Measurements from ENCODE around the gene CCNF. TPM values are rescaled to one million over a fixed set of nuclear protein-coding genes. Genes with fewer than 3 reads are reported as not detected.

CCNF gene
- total and polyA plus RNA-seq, 5 donors from 2014 or later: 3.3 to 6.9 (median 6.6) TPM

DNA sequence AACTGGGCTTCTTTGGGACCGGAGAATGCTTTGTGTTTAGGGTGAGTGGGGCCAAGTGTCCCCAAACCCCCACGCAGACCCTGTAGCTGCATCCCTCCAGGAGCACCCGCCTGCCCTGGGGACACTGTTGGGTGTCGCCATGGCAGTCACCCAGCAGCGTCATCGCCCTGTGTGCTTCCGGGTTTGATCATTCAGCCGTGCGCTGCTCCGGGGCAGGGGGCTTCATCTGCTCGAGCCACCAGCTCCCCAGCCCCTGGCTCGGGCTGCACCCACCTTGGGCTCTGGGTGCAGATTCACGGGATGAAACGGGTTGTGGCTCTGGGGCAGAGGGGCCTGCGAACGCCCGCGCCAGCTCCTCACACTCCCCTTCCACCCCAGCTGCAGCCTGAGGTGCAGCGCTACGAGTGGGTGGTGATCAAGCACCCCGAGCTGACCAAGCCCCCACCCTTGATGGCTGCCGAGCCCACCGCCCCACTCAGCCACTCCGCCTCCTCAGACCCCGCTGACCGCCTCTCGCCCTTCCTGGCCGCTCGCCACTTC, 70.7 kb downstream of the CCNF start:
- Histone ChIP-seq H3K36me3 (ENCODE audit: control insufficient read depth, insufficient read depth, low read length) (peaks cover 3% of the 10 kb centered on the region), H3K27ac (ENCODE audit: insufficient read depth, low read length, poor library complexity, severe bottlenecking) (no peak overlapping the region), H3K9me3 (ENCODE audit: control insufficient read depth in 2 of 2, low read length in 2 of 2) (no peaks in the 10 kb centered on the region), H3K4me3 (ENCODE audit: low read depth, low read length) (no peak overlapping the region), H3K4me1 (ENCODE audit: control insufficient read depth, insufficient read depth, low read length, poor library complexity, severe bottlenecking) (peaks cover 5% of the 10 kb centered on the region), H3K27me3 (ENCODE audit: control insufficient read depth, insufficient read depth, low read length) (no peaks in the 10 kb centered on the region)
- Mint-ChIP-seq H3K36me3 (no peaks in the 10 kb centered on the region), H3K9me3 (peaks cover 0 to 2% (median 0%) of the 10 kb centered on the region in 7 donors), H3K27ac (no peak overlapping the region), H3K27me3 (no peaks in the 10 kb centered on the region), H3K4me3 (peak overlapping the region in 1 of 4 donors; percentile 43), H3K4me1 (peaks cover 0 to 2% (median 1%) of the 10 kb centered on the region in 4 donors)
- DNase-seq (no peak), ATAC-seq (ENCODE audit: low read depth in 2 of 2) (no peak)

DNA sequence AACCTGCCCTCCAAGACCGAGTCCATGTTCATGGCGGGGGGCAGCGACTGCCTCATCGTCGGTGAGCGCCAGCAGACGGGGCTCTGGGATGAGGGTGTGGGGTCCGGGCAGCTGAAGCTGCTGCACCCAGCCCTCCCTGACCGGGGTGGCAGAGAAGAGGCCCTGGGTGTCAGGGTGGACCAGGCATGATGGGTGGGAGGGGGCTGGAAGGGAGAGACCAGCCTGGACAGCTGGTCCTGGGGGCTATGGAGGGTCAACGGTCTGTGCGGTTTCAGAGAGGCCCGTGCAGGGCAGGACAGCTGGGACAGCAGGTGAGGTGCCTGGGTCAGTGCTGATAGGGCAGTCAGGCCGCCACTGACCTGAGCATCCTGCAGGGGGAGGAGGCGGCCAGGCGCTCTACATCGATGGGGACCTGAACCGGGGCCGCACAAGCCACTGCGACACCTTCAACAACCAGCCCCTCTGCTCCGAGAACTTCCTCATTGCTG, 71.2 kb downstream of the CCNF start:
- Mint-ChIP-seq H3K27ac (no peak overlapping the region), H3K27me3 (no peaks in the 10 kb centered on the region), H3K4me1 (peaks cover 0 to 2% (median 1%) of the 10 kb centered on the region in 4 donors), H3K4me3 (no peak overlapping the region), H3K36me3 (no peaks in the 10 kb centered on the region), H3K9me3 (peaks cover 0 to 2% (median 0%) of the 10 kb centered on the region in 7 donors)
- no peak overlapping the region for H3K27ac ChIP-seq (ENCODE audit: insufficient read depth, low read length, poor library complexity, severe bottlenecking)
- no peaks in the 10 kb centered on the region for H3K27me3 ChIP-seq (ENCODE audit: control insufficient read depth, insufficient read depth, low read length)
- H3K9me3 ChIP-seq (ENCODE audit: control insufficient read depth in 2 of 2, low read length in 2 of 2): no peaks in the 10 kb centered on the region
- H3K4me3 ChIP-seq (ENCODE audit: low read depth, low read length): no peak overlapping the region
- ATAC-seq (ENCODE audit: low read depth in 2 of 2) (no peak), DNase-seq (no peak)
- peaks cover 5% of the 10 kb centered on the region for H3K4me1 ChIP-seq (ENCODE audit: control insufficient read depth, insufficient read depth, low read length, poor library complexity, severe bottlenecking)
- H3K36me3 ChIP-seq (ENCODE audit: control insufficient read depth, insufficient read depth, low read length): peaks cover 3% of the 10 kb centered on the region

DNA sequence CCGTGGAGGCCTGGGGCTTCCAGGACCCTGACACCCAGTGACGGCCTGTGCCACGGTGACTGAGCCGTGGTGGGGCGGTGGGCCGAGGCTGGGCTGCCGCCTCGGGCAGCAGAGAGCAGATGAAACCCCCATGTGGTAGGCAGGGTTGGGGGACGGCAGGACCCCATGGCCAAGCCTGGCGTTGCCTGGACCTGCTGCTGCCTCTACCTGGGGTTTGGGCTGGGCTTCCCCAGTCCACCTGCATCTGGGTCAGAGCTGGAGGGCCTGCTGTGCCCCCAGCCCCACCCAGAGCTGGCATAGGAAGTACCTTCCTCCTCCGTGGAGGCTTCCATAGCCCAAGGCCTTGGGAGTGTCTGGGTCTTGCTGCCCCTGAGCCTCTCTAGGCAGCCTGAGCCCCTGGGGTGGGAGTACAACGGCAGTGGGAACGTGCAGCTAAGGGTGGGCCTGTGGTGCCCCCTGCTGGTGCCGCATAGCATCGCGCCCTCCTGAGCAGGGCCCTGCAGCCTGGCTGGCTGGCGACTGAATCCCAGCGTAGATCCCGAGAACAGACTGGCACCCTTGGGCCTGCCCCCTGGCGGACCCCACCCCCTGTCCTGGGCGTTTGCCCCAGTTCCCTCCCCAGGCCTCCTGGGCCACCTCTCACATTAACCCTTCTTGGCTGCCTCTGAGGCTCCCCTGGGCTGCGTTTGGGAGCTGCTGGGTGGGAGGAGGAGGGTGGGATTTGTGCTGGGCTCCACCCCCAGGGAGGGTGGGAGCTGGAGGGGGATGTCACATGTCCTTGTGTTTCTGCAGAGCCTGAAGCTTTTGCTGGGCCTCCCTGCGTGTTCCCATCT, 71.9 kb downstream of the CCNF start:
- DNase-seq (peak; percentile 67 to 77 (median 76)), ATAC-seq (ENCODE audit: low read depth in 2 of 2) (peak; percentile 85 to 87)
- Histone ChIP-seq H3K27ac (ENCODE audit: insufficient read depth, low read length, poor library complexity, severe bottlenecking) (no peak overlapping the region), H3K9me3 (ENCODE audit: control insufficient read depth in 2 of 2, low read length in 2 of 2) (no peaks in the 10 kb centered on the region), H3K36me3 (ENCODE audit: control insufficient read depth, insufficient read depth, low read length) (peaks cover 3% of the 10 kb centered on the region), H3K4me1 (ENCODE audit: control insufficient read depth, insufficient read depth, low read length, poor library complexity, severe bottlenecking) (peaks cover 5% of the 10 kb centered on the region), H3K4me3 (ENCODE audit: low read depth, low read length) (no peak overlapping the region), H3K27me3 (ENCODE audit: control insufficient read depth, insufficient read depth, low read length) (no peaks in the 10 kb centered on the region)
- peaks cover 0 to 2% (median 1%) of the 10 kb centered on the region in 4 donors for H3K4me1 Mint-ChIP-seq
- no peaks in the 10 kb centered on the region for H3K36me3 Mint-ChIP-seq
- peaks cover 0 to 2% (median 0%) of the 10 kb centered on the region in 7 donors for H3K9me3 Mint-ChIP-seq
- H3K27ac Mint-ChIP-seq: no peak overlapping the region
- H3K27me3 Mint-ChIP-seq: no peaks in the 10 kb centered on the region
- no peak overlapping the region for H3K4me3 Mint-ChIP-seq

DNA sequence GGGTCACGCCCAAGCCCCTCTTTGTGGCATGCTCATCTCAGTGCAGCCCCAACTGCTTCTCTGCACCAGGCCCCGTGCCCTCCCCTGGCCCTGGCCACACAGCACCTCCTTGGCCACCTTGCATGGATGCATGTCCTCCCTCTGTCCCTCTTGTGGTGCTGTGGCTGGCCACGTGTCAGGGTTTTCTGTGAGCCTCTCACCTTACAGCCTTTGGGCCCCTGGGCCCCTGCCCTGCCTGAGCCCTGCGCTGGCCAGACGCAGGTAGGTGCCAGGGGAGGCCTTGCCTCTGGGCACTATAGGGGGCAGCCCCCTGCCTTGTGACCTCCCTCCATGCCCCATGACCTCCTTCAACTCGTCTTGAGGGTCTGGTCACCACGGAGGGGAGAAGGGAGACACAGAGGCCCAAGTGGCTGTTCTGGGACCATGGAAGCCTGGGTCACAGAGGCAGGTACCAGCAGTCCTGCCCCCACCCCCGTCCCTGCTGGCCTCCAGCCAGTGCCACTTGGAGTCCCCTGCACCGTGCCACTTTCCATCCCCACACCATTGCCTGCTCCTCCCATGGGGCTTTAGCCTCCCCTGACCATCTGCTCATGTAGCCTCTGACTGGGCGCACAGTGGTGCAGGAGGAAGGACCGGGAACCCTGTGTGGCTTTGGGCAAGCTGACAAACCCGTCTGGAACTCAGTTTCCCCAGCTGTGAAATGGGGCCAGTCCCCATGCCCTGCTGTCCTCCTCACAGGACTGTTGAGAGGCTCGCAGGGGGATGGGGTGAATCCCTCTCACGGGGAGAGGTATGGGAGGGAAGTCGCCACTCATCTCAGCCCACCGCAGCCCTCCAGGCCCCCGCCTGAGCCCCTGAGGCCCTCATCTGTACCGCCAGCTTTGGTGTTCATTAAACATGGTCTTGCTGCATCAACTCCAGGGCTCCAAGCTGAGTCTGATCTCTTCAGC, 73.0 kb downstream of the CCNF start:
- no peaks in the 10 kb centered on the region for H3K27me3 ChIP-seq (ENCODE audit: control insufficient read depth, insufficient read depth, low read length)
- Mint-ChIP-seq H3K4me3 (peak overlapping the region in 1 of 4 donors; percentile 8), H3K27ac (no peak overlapping the region)

DNA sequence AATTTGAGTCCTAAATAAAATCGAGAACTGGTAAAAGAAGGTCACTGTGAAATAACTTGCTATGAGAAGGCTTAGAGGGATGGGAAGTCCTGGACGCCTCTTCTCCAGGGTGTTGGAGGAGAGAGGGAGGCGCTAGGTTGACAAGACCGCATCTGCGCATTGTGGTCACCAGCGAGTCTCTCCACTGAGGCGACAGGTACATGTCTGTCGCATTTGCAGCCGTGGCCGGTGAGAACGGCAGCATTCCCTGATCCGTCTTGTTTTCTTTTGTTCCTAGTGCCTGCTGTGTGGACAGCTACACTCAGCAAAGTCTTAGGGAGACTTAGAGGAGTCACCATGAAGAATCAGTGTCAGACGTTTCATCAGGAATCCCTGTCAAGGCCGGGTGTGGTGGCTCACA, 76.4 kb downstream of the CCNF start:
- no peaks in the 10 kb centered on the region for H3K27me3 ChIP-seq (ENCODE audit: control insufficient read depth, insufficient read depth, low read length)
- DNase-seq (no peak), ATAC-seq (ENCODE audit: low read depth in 2 of 2) (no peak)
- no peak overlapping the region for H3K4me3 ChIP-seq (ENCODE audit: low read depth, low read length)
- no peak overlapping the region for H3K27ac Mint-ChIP-seq
- no peaks in the 10 kb centered on the region for H3K9me3 ChIP-seq (ENCODE audit: control insufficient read depth in 2 of 2, low read length in 2 of 2)
- no peaks in the 10 kb centered on the region for H3K36me3 ChIP-seq (ENCODE audit: control insufficient read depth, insufficient read depth, low read length)
- no peaks in the 10 kb centered on the region for H3K27me3 Mint-ChIP-seq
- no peak overlapping the region for H3K27ac ChIP-seq (ENCODE audit: insufficient read depth, low read length, poor library complexity, severe bottlenecking)
- H3K36me3 Mint-ChIP-seq: no peaks in the 10 kb centered on the region
- H3K4me1 ChIP-seq (ENCODE audit: control insufficient read depth, insufficient read depth, low read length, poor library complexity, severe bottlenecking): peaks cover 5% of the 10 kb centered on the region
- no peak overlapping the region for H3K4me3 Mint-ChIP-seq
- H3K4me1 Mint-ChIP-seq: peaks cover 0 to 2% (median 0%) of the 10 kb centered on the region in 4 donors
- no peaks in the 10 kb centered on the region for H3K9me3 Mint-ChIP-seq

More for the DNA sequence above, 73.0 kb downstream of the CCNF start:
- H3K36me3 ChIP-seq (ENCODE audit: control insufficient read depth, insufficient read depth, low read length): no peaks in the 10 kb centered on the region
- no peaks in the 10 kb centered on the region for H3K9me3 ChIP-seq (ENCODE audit: control insufficient read depth in 2 of 2, low read length in 2 of 2)
- no peak overlapping the region for H3K27ac ChIP-seq (ENCODE audit: insufficient read depth, low read length, poor library complexity, severe bottlenecking)
- H3K4me1 ChIP-seq (ENCODE audit: control insufficient read depth, insufficient read depth, low read length, poor library complexity, severe bottlenecking): peaks cover 5% of the 10 kb centered on the region
- no peak overlapping the region for H3K4me3 ChIP-seq (ENCODE audit: low read depth, low read length)
- Mint-ChIP-seq H3K36me3 (no peaks in the 10 kb centered on the region), H3K9me3 (peaks cover 0 to 2% (median 0%) of the 10 kb centered on the region in 7 donors), H3K4me1 (peaks cover 0 to 2% (median 1%) of the 10 kb centered on the region in 4 donors), H3K27me3 (no peaks in the 10 kb centered on the region)
- DNase-seq (no peak), ATAC-seq (ENCODE audit: low read depth in 2 of 2) (no peak)

DNA sequence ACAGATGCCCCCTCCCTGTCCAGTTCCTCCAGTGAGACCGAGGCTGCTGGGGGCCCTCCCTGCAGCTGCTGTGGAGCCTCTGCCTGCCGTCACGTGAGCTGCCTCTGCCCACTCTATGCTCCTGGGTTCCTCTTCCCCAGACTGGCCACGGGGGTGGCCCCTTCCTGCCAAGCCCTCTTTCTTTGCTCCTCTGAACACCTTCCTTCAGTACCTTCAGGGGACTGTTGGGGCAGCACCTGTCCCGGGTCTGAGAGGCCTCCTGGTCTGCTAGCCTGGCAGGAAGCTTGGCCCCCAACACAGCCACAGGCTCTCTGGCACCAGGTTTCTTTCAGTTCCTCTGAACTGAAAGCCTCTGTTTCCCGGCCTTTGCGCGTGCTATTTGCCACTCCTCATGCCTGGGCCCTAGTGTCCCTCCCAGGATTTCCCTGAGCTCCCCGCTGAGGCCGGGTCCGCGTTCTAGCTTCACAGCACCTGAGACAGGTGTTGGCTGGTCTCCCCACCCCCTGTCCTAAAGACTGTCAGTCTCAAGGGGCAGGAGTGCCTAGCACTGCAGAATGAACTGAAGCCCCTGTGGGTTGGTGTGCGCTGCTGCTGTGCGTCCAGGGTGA, 77.9 kb downstream of the CCNF start:
- no peaks in the 10 kb centered on the region for H3K9me3 Mint-ChIP-seq
- no peaks in the 10 kb centered on the region for H3K27me3 ChIP-seq (ENCODE audit: control insufficient read depth, insufficient read depth, low read length)
- peak overlapping the region in 1 of 4 donors; percentile 32 for H3K4me3 Mint-ChIP-seq
- H3K27ac ChIP-seq (ENCODE audit: insufficient read depth, low read length, poor library complexity, severe bottlenecking): no peak overlapping the region
- H3K9me3 ChIP-seq (ENCODE audit: control insufficient read depth in 2 of 2, low read length in 2 of 2): no peaks in the 10 kb centered on the region
- H3K27ac Mint-ChIP-seq: no peak overlapping the region
- DNase-seq (no peak), ATAC-seq (ENCODE audit: low read depth in 2 of 2) (peak; percentile 33 to 47)
- no peaks in the 10 kb centered on the region for H3K4me1 ChIP-seq (ENCODE audit: control insufficient read depth, insufficient read depth, low read length, poor library complexity, severe bottlenecking)
- H3K27me3 Mint-ChIP-seq: no peaks in the 10 kb centered on the region
- H3K36me3 Mint-ChIP-seq: no peaks in the 10 kb centered on the region
- H3K4me3 ChIP-seq (ENCODE audit: low read depth, low read length): no peak overlapping the region
- peaks cover 0 to 3% (median 0%) of the 10 kb centered on the region in 4 donors for H3K4me1 Mint-ChIP-seq
- H3K36me3 ChIP-seq (ENCODE audit: control insufficient read depth, insufficient read depth, low read length): no peaks in the 10 kb centered on the region

DNA sequence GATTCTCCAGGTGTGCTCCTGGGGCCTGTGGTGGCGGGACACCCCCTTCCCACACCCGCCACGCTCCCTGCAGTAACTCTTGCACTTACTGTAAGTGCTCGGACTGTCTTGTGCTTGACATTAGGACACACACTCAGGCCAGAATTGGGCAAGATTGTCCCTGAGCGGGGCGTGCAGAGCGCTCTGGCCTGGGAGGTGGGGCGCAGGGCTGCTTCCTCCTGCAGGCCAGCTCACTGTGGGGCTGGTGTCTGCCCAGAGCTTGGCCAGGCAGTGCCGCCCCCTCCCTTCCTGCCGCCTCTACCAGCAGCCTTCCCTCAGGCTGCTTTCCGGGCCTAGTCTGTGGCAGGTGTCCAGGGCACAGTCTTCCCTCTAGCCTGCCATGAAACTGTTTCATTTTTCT, 78.4 kb downstream of the CCNF start:
- Mint-ChIP-seq H3K27me3 (no peaks in the 10 kb centered on the region), H3K9me3 (no peaks in the 10 kb centered on the region), H3K4me3 (no peak overlapping the region), H3K36me3 (no peaks in the 10 kb centered on the region), H3K4me1 (peaks cover 0 to 8% (median under 1%) of the 10 kb centered on the region in 4 donors), H3K27ac (no peak overlapping the region)
- ATAC-seq (ENCODE audit: low read depth in 2 of 2): no peak
- Histone ChIP-seq H3K9me3 (ENCODE audit: control insufficient read depth in 2 of 2, low read length in 2 of 2) (no peaks in the 10 kb centered on the region), H3K27me3 (ENCODE audit: control insufficient read depth, insufficient read depth, low read length) (no peaks in the 10 kb centered on the region), H3K4me1 (ENCODE audit: control insufficient read depth, insufficient read depth, low read length, poor library complexity, severe bottlenecking) (peaks cover under 1% of the 10 kb centered on the region), H3K27ac (ENCODE audit: insufficient read depth, low read length, poor library complexity, severe bottlenecking) (no peak overlapping the region), H3K36me3 (ENCODE audit: control insufficient read depth, insufficient read depth, low read length) (no peaks in the 10 kb centered on the region), H3K4me3 (ENCODE audit: low read depth, low read length) (no peak overlapping the region)
- DNase-seq: no peak

Measured in CD4-positive, CD25-positive, alpha-beta regulatory T cell (primary cell).